ENCODE measurements around the gene NAPSA. TPM values are rescaled to one million over a fixed set of nuclear protein-coding genes. Genes with fewer than 3 reads are reported as not detected.
"Not testable (repeated sequence)": the region's sequence is repeated elsewhere in the genome, so short reads cannot be mapped to it uniquely, and the experiment has no call there.

The NAPSA gene
- total and polyA plus RNA-seq, 2 experiments from 2014 or later, result 0.53 to 3.5 TPM

- Histone ChIP-seq H3K9me3 (ENCODE audit: low read depth) (no peaks in the 10 kb centered on the region), H3K27me3 (no peaks in the 10 kb centered on the region), H3K36me3 (no peaks in the 10 kb centered on the region), H3K27ac (no peak overlapping the region), H3K4me3 (no peak overlapping the region), H3K4me1 (ENCODE audit: low read depth) (peaks cover 14% of the 10 kb centered on the region)
- no peak for TF ChIP-seq CTCF (IDR thresholded peaks at IDR 0.05; ENCODE audit: low read depth, low read length)
- no peak for DNase-seq (ENCODE audit: low read depth in 1 of 2, low spot score in 1 of 2)
Observed at GRCh38 chr19:50359328-50359818, 6.1 kb downstream of the NAPSA start.

GRCh38 chr19:50358483-50359327 is 6.7 kb downstream of the NAPSA start:
- peak in 1 of 2 donors; percentile 69 for DNase-seq (ENCODE audit: low read depth in 1 of 2, low spot score in 1 of 2)
- no peak for TF ChIP-seq CTCF (IDR thresholded peaks at IDR 0.05; ENCODE audit: low read depth, low read length)
- no peaks in the 10 kb centered on the region for H3K27me3 ChIP-seq
- no peak overlapping the region for H3K4me3 ChIP-seq
- H3K9me3 ChIP-seq (ENCODE audit: low read depth), result no peaks in the 10 kb centered on the region
- peaks cover 14% of the 10 kb centered on the region for H3K4me1 ChIP-seq (ENCODE audit: low read depth)
- no peaks in the 10 kb centered on the region for H3K36me3 ChIP-seq
- H3K27ac ChIP-seq, result no peak overlapping the region

- Histone ChIP-seq H3K27ac (no peak overlapping the region), H3K36me3 (no peaks in the 10 kb centered on the region), H3K4me1 (ENCODE audit: low read depth) (peaks cover 2% of the 10 kb centered on the region), H3K4me3 (no peak overlapping the region), H3K27me3 (no peaks in the 10 kb centered on the region), H3K9me3 (ENCODE audit: low read depth) (no peaks in the 10 kb centered on the region)
- peak; percentile 87 for TF ChIP-seq CTCF (IDR thresholded peaks at IDR 0.05; ENCODE audit: low read depth, low read length)
- peak; percentile 69 for DNase-seq (ENCODE audit: low read depth in 1 of 2, low spot score in 1 of 2)
Observed at GRCh38 chr19:50357178-50358100, 8.0 kb downstream of the NAPSA start.

DNA sequence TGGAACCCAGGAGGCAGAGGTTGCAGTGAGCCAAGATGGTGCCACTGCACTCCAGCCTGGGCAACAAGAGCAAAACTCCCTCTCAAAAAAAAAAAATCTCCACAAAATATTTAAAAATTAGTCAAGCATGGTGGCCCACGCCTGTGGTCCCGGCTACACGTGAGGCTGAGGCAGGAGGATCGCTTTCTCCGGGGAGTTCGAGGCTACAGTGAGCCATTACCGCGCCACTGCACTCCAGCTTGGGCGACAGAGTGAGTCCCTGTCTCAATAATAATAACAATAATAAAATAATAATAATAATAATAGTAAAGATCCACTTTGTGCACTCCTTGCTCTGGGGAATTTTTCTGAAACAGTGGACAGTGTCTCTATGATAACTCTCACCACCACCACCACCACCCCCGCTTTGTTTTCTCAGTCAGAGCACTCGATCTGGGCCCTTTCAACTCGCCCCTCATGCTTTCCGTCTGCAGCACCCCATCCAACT is 8.7 kb downstream of the NAPSA start:
- no peak overlapping the region for H3K4me3 ChIP-seq
- TF ChIP-seq CTCF (IDR thresholded peaks at IDR 0.05; ENCODE audit: low read depth, low read length), result no peak

GRCh38 chr19:50353487-50353880 is 12.0 kb downstream of the NAPSA start:
- H3K27ac ChIP-seq; H3K9me3 ChIP-seq (ENCODE audit: low read depth); H3K27me3 ChIP-seq; DNase-seq (ENCODE audit: low read depth in 1 of 2, low spot score in 1 of 2); H3K36me3 ChIP-seq; H3K4me3 ChIP-seq; H3K4me1 ChIP-seq (ENCODE audit: low read depth): not testable (repeated sequence)

More for the DNA sequence above, 8.7 kb downstream of the NAPSA start:
- Histone ChIP-seq H3K27me3 (no peaks in the 10 kb centered on the region), H3K27ac (no peak overlapping the region), H3K4me1 (ENCODE audit: low read depth) (no peaks in the 10 kb centered on the region), H3K9me3 (ENCODE audit: low read depth) (no peaks in the 10 kb centered on the region), H3K36me3 (no peaks in the 10 kb centered on the region)
- DNase-seq (ENCODE audit: low read depth in 1 of 2, low spot score in 1 of 2), result no peak
